HuH-7 (cell line): ENCODE measurements around the gene MFN1.

Experiments used
- DNase-seq: peaks from one replicate; pipeline ENCODE4 v3.0.0; 2011; ENCODE audit warnings: low spot score

Gene MFN1

GRCh38 chr3:179430277-179430870 is 82.9 kb downstream of the MFN1 start:
- DNase-seq: no peak

GRCh38 chr3:179432021-179432420 is 84.5 kb downstream of the MFN1 start:
- DNase-seq: no peak

GRCh38 chr3:179432451-179432850 is 84.9 kb downstream of the MFN1 start:
- no peak for DNase-seq

GRCh38 chr3:179436517-179436916 is 89.0 kb downstream of the MFN1 start:
- no peak for DNase-seq

GRCh38 chr3:179438841-179439240 is 91.3 kb downstream of the MFN1 start:
- DNase-seq: no peak
